Endothelial cell of umbilical vein (primary cell): ENCODE data around the gene RND1.

ENCODE experiments used
- GATA2 ChIP-seq: IDR thresholded peaks from 2 replicates; pipeline ENCODE4 v1.7.0; 2011; ENCODE audit warnings: low read depth, mild to moderate bottlenecking, moderate library complexity, mixed read lengths, low read length; ENCODE audit not compliant: insufficient read length, insufficient read depth
- MYC ChIP-seq: IDR thresholded peaks from one replicate; pipeline ENCODE4 v1.6.1; 2011; ENCODE audit warnings: mild to moderate bottlenecking, low read depth, low read length
- POLR2A ChIP-seq: IDR thresholded peaks from 2 replicates; pipeline ENCODE4 v1.6.1; 2012; ENCODE audit warnings: low read depth, mild to moderate bottlenecking, control low read depth, low read length
- POLR2AphosphoS5 ChIP-seq: IDR thresholded peaks from 2 replicates; pipeline ENCODE4 v1.6.1; 2012; ENCODE audit warnings: low read depth, mild to moderate bottlenecking, control low read depth, low read length, moderate library complexity; ENCODE audit not compliant: insufficient read depth

DNA sequence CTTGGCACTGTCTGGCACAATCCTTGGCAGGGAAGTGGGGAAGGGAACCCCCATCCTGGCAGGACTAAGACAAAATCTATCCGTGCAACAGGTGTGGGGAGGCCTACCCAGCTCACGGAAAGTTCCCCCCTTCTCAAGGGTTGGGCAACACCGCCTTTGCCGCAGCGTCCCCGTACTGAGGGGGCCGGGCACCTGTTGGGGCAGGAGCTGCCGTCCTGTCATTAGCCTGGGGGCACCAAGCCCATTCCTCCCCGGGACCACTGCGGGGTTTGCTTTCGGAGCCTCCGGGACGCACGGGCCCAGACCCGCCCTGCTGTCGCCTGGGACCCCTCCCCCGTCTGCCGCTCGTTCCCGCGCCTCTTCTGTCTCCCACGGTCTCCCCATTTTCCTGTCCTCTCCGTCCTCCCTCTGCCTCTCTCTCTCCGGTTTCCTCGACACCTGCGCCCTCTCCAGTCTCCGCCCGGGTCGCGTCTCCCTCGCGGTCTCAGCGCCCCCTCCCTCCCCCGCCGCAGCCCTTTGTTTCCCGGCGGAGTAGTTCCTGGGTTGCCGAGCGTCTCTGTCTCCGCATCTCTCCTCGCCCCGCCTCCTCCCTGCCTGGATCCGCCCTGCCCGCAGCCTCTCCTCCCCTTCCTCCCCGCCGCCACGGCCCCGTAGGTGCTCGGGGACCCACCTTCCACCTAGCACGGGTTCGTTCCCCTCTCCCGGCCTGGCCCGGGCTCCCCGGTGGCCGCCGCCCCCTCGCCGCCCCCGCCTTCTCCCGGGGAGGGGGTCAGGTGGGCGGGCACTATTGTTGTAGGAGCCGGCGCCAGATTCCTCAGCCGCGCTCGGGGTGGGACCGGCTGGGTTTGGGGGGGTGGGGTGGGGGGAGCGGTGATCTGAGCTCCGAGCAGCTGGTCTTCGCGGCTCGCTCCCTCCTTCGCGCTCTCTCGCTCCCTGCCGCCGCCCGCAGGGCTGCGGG lies 47.5 kb downstream of the RND1 start, which contains the start of gene CACNB3:
- peak; percentile 67 for TF ChIP-seq POLR2A
- TF ChIP-seq POLR2AphosphoS5: peak; percentile 47
- TF ChIP-seq MYC: no peak
- no peak for TF ChIP-seq GATA2
